TTC549 (cell line): ENCODE data around the gene EFS.
A peak's percentile ranks its signal among the peaks of the same experiment; 100 is the strongest.
"Not testable (repeated sequence)": the region's sequence is repeated elsewhere in the genome, so short reads cannot be mapped to it uniquely, and the experiment has no call there.

Experiments used
- FAIRE-seq: peaks from 2 replicates; lab custom pipeline; 2012; peaks lifted over from hg19 to GRCh38; lab: Jason Lieb, UNC

The EFS gene

DNA sequence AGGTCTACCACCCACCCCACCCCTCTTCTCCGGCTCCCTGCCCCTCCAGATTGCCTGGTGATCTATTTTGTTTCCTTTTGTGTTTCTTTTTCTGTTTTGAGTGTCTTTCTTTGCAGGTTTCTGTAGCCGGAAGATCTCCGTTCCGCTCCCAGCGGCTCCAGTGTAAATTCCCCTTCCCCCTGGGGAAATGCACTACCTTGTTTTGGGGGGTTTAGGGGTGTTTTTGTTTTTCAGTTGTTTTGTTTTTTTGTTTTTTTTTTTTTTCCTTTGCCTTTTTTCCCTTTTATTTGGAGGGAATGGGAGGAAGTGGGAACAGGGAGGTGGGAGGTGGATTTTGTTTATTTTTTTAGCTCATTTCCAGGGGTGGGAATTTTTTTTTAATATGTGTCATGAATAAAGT is 39.2 kb downstream of the EFS start:
- not testable (repeated sequence) for FAIRE-seq

DNA sequence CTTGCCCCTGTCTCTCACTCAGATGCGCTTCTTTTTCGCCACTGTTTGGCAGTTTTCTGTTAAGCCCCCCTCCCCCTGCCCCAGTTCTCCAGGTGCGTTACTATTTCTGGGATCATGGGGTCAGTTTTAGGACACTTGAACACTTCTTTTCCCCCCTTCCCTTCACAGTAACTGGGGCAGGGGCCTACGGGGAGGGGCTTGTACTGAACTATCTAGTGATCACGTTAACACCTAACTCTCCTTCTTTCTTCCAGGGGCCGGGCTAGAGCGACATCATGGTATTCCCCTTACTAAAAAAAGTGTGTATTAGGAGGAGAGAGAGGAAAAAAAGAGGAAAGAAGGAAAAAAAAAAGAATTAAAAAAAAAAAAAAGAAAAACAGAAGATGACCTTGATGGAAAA is 40.0 kb downstream of the EFS start:
- FAIRE-seq: no peak

DNA sequence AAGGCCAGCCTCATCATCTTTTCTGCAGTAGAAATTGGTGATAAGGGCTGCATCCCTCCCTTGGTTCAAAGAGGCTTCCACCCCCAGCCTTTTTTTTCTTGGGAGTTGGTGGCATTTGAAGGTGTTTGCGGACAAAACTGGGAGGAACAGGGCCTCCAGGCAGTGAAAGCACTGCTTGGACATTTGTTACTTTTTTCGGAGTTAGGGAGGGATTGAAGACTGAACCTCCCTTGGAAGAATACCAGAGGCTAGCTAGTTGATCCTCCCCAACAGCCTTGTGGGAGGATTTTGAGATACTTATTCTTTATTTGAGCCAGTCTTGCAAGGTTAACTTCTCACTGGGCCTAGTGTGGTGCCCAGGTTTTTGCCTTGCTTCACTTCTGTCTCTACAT is 40.5 kb downstream of the EFS start:
- FAIRE-seq: no peak

DNA sequence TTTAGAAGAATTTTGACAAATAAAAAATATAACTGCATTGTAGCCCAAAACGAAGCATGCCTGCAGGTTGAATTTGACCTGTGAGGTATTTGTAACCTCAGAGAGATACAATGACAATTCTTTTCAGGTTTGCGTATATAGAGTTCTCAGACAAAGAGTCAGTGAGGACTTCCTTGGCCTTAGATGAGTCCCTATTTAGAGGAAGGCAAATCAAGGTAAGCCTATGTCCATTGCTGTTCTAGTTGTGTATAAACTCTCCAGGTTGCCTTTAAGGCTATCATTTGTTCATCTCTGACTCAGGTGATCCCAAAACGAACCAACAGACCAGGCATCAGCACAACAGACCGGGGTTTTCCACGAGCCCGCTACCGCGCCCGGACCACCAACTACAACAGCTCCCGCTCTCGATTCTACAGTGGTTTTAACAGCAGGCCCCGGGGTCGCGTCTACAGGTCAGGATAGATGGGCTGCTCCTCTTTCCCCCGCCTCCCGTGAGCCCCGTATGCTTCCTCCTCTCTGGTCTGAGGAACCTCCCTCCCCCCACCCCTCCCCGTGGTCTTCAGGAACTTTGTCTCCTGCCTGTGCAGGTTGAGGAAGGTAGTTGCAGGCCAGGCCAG is 41.0 kb downstream of the EFS start:
- FAIRE-seq: no peak

DNA sequence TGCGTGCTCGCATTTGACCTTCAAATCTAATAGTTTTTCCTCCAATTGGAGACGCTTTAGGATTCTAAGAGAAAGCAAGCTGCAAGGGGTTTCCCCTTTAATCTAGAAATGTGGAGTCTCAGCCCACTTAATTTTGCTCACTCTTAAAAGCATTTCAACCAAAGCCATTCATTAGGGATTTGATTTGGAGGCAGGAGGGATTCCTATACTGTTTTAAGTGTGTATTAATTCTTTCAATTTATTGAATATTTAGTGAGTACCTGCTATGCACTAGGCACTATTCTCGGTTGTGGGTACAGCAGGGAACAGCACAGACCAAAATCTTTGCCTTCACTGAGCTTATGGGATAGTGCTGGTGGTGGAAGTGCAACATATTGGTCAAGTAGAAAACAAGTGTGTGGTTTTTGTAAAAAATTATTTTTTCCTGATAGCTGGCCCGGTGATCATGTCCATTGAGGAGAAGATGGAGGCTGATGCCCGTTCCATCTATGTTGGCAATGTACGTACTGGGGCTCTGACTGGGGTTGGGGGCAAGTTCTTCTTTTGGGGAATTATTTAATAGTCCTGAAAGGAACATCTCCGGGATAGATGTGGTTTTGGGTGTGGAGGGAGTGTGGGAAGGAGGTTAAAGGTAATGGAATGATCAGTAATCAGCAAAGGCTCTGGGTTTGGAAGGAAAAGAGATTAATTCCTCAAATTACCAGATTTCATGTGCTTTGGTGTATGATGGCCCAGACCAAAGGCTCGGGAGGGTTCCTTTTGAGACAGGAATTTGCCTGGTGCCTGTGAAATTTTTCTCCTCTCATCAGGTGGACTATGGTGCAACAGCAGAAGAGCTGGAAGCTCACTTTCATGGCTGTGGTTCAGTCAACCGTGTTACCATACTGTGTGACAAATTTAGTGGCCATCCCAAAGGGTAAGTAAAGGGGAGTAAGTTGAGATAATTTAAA is 42.1 kb downstream of the EFS start:
- FAIRE-seq: no peak

DNA sequence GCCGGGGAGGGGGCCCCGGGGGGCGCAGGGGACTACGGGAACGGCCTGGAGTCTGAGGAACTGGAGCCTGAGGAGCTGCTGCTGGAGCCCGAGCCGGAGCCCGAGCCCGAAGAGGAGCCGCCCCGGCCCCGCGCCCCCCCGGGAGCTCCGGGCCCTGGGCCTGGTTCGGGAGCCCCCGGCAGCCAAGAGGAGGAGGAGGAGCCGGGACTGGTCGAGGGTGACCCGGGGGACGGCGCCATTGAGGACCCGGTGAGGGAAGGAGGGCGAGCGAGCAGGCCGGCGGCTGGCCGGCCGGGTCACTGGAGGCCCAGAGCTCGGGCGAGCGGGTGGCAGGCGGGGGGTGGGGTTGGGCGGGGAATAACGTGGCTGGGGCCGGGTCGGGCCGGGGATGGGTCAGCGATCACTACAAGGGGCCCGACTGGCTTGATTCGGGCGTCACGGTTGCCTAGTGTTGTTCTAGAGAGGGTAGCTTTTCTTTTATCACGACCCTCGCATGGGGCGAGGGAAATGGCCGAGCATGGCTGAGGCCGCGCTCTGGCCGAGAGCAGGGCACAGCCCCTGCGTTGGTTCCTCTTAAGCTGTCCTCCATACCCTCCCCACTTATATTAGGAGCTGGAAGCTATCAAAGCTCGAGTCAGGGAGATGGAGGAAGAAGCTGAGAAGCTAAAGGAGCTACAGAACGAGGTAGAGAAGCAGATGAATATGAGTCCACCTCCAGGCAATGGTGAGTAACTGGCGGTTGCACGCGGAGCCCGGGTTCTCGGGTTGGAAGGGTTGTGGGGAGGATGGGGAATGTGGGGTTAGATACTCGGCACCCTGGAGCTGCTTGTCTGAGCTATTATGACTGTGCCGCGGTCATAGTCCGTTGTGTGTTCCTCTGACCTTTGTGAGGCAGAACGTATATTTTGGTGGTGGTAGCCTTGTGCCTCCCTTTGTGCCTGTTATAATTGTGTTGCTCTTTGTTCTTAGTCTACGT is 43.1 kb downstream of the EFS start:
- FAIRE-seq: no peak

DNA sequence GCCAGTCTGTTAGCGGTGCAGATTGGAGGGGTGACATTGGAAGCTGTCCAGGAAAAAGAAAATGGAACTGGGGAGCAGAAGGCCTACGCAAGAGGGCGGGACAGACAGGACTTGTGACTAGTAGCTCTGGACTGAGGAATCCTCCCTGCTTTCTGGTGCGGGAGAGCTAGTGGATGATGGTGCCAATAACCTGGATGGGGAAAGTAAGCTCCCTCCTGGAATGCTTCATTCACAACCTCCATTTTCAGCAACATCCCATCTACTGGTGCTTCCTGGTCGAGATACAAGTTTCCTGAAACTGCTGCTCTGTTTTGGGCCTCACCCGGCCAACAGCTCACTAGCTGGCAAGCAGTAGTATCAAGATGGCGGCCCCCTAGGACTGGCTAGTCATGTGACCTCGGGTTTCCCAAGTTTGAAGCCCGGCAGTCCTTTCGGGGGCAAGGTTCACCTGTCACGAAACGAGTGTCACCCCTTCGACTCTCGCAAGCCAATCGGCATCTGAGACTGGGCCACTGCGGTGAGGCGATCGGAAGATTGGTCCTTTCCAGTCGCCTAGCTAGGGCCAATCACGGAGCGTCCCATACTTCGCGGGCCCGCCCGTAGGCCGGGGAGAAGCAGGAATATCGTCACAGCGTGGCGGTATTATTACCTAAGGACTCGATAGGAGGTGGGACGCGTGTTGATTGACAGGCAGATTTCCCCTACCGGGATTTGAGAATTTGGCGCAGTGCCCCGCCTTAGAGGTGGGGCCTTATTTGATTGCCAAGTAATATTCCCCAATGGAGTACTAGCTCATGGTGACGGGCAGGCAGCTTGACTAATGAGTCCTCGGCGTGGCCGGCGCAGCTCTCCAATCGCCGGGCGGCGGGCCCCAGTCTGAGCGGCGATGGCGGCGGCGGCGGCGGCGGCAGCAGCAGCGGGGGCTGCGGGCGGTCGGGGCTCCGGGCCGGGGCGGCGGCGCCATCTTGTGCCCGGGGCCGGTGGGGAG is 44.1 kb downstream of the EFS start, which contains the start of gene PABPN1:
Gene PABPN1, plus strand, starts transcription at position 874 of the 988 bp plus-strand sequence. Its CDS starts 13 bp downstream, at position 887.
- peak; percentile 97 for FAIRE-seq

DNA sequence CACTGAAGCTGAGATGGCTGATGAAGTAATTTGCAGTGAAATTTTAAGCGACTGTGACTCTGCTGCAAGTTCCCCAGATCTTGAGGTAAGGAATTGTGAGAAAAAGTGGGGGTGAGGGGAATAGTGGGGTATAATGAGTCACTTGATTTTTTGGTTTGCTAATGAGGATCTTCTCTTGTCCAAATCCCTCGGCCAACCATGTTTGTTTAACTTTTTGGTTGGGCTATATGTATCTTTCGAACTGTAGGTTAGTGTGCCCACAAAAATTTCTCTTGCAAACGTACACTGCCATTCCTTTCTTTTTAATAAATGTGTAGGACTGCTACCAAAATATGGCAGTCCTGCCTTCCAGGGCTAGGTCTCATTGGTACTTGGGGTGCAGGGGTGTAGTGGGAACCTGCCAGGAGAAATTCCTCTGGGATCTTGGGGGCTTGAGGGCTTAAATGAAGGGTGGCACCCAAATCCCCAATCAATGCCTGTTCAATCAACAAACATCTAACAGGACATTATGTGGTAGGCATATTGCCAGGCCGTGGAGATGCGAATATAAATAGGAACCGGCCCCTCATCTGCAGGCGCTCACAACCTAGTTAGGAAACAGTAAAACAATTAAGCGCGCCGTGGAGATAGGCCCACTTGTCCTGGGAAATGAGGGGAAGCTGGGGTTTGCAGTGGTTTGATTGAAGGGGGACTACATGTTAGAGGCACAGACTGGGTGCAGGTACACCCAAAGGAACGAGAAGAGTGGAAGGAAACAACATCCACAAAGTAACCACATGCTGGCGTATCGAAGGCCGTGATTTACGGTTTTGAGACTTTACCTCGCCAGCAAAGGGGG is 45.0 kb downstream of the EFS start:
- FAIRE-seq: no peak

DNA sequence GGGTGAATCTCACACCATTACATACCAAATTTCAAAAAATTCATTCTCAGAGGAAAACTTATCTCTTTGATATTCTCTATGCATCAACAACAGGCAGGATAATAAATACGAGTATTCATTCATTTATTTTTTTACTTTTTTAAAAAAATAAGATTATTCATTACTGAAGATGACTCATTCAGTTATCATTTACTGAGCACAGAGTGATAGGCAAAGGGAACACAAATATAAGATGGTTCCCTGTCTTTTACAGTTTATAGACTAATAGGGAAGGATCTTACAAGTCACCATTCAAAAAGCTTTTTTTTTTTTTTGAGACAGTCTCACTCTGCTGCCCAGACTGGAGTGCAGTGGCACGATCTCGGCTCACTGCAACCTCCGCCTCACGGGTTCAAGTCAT is 48.7 kb downstream of the EFS start:
- no peak for FAIRE-seq

DNA sequence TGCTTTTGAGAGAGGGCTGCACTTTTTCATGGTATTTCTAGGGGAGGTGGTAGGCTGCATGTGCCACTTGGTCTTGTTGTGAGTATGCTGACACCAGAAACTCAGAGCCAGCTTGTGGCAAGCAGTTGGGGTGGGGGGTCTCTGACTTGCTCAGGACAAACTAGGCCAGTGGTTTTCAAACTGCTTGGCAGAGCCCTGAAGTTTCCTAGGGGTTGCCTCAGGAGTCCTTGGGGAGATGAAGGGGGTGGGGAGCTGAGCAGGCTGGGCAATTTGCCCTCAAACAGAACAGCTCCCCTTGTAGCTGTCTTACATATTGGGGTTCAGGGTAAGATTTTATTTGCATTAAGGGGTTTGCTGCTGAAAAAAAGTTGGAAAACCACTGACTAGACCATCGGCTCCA is 54.4 kb downstream of the EFS start:
- FAIRE-seq: no peak

DNA sequence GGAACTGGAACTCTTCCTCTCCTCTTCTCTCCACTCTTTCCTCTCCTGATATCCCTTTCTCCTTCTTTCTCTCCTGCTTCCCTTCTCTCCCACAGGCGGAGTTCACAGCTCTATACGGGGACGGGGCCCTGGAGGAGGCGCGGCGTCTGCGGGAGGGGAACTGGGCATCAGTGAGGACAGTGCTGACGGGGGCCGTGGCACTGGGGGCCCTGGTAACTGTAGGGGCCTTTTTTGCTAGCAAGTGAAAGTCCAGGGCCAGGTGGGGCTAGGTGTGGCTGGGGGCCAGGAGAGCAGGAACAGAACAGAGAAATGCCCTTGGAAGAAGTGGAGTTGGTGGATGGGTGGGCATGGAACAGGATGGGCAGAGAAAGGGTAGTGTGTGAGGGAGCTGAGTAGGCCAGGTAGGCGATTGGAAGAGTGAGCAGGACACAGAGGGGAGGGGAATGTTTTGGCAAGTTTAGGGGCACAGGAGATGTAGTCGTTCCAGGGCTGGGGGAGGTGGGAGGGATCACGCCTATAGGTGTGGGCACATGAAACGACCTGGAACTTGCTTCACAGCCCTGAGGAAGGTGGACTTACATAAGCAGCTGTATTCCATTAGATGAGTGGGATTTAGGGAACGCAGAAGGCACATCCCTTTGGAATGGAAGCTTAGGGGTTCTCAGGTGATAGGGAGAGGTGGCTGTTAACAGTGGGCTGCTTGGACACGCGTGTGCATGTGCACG is 56.1 kb downstream of the EFS start:
- no peak for FAIRE-seq

DNA sequence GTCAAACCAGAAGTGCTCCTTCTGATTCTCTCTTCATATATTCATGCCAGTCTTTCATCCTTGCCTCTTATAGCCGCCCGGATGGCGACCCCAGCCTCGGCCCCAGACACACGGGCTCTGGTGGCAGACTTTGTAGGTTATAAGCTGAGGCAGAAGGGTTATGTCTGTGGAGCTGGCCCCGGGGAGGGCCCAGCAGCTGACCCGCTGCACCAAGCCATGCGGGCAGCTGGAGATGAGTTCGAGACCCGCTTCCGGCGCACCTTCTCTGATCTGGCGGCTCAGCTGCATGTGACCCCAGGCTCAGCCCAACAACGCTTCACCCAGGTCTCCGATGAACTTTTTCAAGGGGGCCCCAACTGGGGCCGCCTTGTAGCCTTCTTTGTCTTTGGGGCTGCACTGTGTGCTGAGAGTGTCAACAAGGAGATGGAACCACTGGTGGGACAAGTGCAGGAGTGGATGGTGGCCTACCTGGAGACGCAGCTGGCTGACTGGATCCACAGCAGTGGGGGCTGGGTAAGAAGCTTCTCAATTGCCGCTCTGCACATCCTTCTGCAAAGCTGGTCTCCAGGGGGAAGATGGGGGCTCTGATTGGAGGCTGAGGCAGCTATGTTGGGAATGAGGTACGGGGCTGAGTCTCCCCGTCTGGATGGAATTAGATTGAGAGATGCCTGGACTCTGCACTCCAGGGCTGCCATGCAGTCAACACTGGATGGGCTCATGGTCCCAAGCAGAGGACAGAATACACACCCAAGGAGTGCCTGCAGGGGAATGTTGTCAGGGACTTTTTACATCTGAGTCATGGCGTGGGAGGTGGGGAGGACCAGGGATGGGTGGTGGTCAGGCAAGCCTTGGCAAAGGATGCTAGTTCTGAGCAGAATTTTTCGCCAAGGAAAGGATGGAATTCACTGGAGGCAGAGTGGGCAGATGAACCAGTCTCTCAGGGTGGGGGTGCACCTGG is 57.0 kb downstream of the EFS start:
- FAIRE-seq: no peak

DNA sequence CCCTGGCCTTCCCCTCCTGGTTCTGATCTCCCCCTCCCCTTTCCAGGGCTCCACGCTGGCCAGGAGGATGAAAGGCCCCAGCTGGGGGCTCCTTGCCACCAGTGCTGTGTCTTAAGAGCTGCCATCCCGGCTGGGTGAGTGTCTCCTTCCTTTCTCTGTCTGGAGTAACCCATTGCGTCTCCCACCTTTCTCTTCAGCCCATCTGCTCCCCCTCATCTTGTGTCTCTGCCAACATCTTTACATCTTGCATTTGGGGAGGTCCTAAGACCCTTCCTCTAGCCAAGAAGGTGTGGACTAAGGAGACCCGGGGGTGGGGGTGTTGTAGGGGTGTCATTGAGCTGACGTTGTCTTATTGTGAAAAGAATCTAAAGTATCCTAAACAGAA is 57.8 kb downstream of the EFS start:
- no peak for FAIRE-seq

DNA sequence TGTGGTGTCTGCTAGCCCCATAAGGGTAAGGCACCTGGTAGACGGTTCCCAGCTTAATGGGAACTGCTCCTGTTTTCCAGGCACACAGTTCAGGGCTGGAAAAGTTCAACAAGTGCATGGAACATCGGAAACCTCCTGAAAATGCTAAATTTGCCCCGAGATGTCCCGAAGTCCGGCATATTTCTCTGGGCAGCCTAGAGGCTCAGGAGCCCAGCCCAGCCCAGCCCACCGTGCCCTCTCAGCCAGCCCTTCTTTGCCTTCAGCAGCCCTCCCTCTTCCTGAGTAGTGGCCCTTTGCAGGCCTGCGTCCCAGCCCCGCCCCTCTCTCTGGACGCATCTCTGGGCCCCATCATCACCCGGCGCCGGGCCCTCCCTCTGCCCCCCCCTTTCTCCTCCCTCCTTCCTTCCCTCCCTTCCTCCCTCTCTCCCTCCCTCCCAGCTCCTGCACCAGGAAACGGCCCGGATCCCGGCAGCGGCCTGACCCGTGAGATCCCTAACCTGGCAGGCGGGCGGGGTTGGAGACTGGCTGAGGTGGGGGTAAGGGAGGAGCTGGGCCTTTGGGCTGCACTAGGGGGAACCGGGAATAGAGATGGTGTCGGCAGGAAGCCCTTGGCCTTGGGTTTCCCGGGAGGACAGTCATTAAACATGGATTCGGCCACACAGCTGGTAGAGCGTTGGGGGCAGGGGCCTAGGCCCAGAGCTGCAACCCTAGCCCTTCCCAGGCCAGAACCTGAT is 58.4 kb downstream of the EFS start, which contains the start of gene BCL2L2:
Gene BCL2L2, plus strand, starts transcription at position 422 of the 734 bp plus-strand sequence. CDS start 935 bp downstream, outside the sequence.
- no peak for FAIRE-seq
